Measurements from ENCODE around the gene ANXA11.

ANXA11 gene

DNA sequence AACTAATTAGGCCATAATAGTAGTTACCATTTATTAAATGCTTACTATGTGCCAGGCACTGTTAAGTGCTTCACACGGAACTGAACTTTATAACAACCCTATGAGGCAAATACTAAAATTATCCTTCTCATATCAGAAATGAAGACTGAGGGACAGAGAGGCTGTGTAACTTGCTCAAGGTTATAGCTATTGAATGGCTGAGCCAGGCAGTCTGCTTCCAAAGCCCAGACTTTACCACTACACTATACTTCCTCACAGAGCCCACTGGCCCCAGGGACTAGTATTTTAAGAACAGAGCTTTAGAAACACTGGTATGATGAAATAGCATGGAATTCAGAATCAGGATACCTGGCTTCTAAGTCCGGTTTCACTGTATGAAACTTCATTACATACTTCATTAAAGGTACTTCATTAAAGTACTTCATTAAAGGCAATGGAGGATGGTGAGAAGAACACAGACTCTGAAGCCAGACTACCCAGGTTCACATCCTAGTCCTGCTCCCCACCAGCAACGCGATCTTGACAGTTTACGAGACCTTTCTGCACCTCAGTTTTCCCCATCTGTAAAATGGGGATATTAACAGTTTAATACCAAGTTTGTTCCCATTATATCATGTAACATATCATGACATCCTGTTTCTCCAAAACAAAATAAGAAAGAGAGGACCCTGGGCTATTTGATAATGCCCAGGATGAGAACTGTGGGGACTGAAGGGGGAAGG, 19.6 kb downstream of the ANXA11 start:
- FAIRE-seq (no peak), DNase-seq (ENCODE audit: insufficient read length, low spot score) (no peak)
- TF ChIP-seq POLR2A (IDR thresholded peaks at IDR 0.05; ENCODE audit: low read depth, low read length): no peak

- FAIRE-seq: no peak
- no peak for DNase-seq (ENCODE audit: insufficient read length, low spot score)
Measured at GRCh38 chr10:80184291-80184690, 21.0 kb downstream of the ANXA11 start.

DNA sequence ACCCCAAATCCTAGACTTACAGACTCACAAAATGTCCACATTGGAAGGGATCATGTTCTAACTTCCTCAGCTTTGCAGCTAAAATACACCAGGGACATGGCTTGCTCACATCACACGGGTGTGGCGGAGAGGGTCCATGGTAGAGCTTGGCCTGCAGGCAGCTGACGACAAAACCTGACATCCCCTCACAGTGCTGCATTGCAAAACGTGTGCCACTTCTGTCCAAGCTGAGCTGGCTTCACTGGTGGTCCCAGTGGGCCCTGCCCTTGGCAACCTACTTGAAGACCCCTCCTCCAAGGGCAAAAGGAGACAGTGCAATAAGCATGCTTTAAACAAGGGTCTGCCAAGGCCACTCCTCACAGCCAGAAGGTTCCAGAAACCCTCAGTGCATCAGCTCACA, 21.9 kb downstream of the ANXA11 start:
- DNase-seq (ENCODE audit: insufficient read length, low spot score) (no peak), FAIRE-seq (no peak)
- TF ChIP-seq POLR2A (IDR thresholded peaks at IDR 0.05; ENCODE audit: low read depth, low read length): no peak

More at GRCh38 chr10:80184291-80184690, 21.0 kb downstream of the ANXA11 start:
- TF ChIP-seq POLR2A (IDR thresholded peaks at IDR 0.05; ENCODE audit: low read depth, low read length): no peak

DNA sequence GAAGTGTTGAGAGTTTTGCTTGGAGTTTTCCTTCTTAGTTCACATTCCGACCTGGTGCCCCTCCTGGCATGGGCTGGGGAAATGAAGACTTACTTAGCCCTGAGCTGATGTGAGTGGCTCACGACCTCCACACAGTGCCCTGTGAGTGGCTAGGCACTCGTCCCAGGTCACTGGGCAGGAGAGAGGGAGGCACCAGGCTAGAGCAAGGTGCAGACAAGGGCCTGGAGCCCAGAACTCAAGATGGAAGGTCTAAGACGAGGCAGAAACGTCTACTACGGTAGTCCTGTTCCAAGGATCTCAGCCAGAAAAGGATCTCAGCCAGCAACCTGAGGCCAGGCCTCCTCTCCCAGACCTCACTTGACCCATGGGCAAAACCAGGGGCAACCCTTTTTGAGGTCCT, 22.4 kb downstream of the ANXA11 start:
- no peak for FAIRE-seq
- no peak for TF ChIP-seq POLR2A (IDR thresholded peaks at IDR 0.05; ENCODE audit: low read depth, low read length)

GRCh38 chr10:80177781-80178636, 27.3 kb downstream of the ANXA11 start:
- TF ChIP-seq POLR2A (IDR thresholded peaks at IDR 0.05; ENCODE audit: low read depth, low read length): no peak
- FAIRE-seq (no peak), DNase-seq (ENCODE audit: insufficient read length, low spot score) (no peak)

More for the DNA sequence above, 22.4 kb downstream of the ANXA11 start:
- DNase-seq (ENCODE audit: insufficient read length, low spot score): no peak

GRCh38 chr10:80176526-80176925, 28.8 kb downstream of the ANXA11 start:
- FAIRE-seq (no peak), DNase-seq (ENCODE audit: insufficient read length, low spot score) (no peak)
- TF ChIP-seq POLR2A (IDR thresholded peaks at IDR 0.05; ENCODE audit: low read depth, low read length): no peak

- no peak for FAIRE-seq
- DNase-seq (ENCODE audit: insufficient read length, low spot score): no peak
- TF ChIP-seq POLR2A (IDR thresholded peaks at IDR 0.05; ENCODE audit: low read depth, low read length): no peak
Measured at GRCh38 chr10:80174641-80175395, 30.5 kb downstream of the ANXA11 start.

GRCh38 chr10:80173466-80173865, 31.9 kb downstream of the ANXA11 start:
- DNase-seq (ENCODE audit: insufficient read length, low spot score) (no peak), FAIRE-seq (no peak)
- no peak for TF ChIP-seq POLR2A (IDR thresholded peaks at IDR 0.05; ENCODE audit: low read depth, low read length)

GRCh38 chr10:80172896-80173295, 32.4 kb downstream of the ANXA11 start:
- TF ChIP-seq POLR2A (IDR thresholded peaks at IDR 0.05; ENCODE audit: low read depth, low read length): no peak
- DNase-seq (ENCODE audit: insufficient read length, low spot score) (no peak), FAIRE-seq (no peak)

- TF ChIP-seq POLR2A (IDR thresholded peaks at IDR 0.05; ENCODE audit: low read depth, low read length): no peak
- FAIRE-seq: no peak
- no peak for DNase-seq (ENCODE audit: insufficient read length, low spot score)
Measured at GRCh38 chr10:80171248-80171660, 34.1 kb downstream of the ANXA11 start.

DNA sequence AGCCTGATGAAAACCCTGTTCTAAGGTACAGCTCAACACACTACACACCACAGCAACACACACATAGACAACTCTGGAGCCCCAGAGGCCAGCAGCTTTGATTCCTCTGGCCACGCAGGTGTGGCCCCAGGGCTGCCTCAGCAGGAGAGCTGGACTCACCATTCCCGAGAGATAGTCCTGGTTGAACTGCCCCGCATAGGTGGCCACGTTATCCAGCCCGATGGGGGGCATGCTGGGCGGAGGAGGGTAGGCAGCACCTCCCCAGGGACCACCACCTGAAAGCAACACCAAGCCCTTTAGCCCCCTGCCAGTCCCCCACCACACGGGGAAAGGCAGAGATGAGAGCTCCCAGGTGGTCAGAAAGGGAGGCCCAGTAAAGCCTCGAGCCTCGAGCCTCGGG, 34.7 kb downstream of the ANXA11 start:
- FAIRE-seq: no peak
- TF ChIP-seq POLR2A (IDR thresholded peaks at IDR 0.05; ENCODE audit: low read depth, low read length): no peak
- no peak for DNase-seq (ENCODE audit: insufficient read length, low spot score)

- DNase-seq (ENCODE audit: insufficient read length, low spot score): no peak
- no peak for FAIRE-seq
- no peak for TF ChIP-seq POLR2A (IDR thresholded peaks at IDR 0.05; ENCODE audit: low read depth, low read length)
Measured at GRCh38 chr10:80170026-80170425, 35.3 kb downstream of the ANXA11 start.

DNA sequence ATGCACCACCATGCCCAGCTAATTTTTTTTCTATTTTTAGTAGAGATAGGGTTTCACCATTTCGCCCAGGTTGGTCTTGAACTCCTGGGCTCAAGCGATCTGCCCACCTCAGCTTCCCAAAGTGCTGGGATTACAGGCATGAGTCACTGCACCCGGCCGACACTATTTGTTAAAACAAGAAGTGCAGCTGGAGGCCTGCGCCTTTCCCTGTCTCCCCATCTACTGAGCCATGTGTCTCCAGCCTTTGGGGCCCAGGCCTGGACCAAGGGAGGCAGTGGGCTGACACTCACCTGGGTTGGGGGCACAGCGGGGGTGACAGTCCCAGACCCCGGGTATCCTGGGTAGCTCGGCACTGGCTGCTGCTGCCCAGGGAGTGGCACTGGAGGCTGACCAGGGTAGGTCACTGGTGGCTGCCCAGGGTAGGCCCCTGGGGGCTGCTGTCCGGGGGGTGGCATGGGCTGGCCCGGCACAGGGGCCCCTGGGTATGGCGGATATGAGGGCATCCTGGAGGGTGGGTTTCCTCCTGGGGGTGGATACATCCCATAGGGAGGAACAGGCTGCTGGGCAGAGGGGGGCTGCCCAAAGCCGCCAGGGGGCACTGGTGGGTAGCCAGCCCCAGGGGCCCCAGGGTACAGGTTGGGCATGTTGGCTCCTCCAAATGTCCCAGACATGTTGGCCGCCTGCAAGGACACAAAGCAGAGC, 36.5 kb downstream of the ANXA11 start:
- FAIRE-seq (no peak), DNase-seq (ENCODE audit: insufficient read length, low spot score) (no peak)
- no peak for TF ChIP-seq POLR2A (IDR thresholded peaks at IDR 0.05; ENCODE audit: low read depth, low read length)

DNA sequence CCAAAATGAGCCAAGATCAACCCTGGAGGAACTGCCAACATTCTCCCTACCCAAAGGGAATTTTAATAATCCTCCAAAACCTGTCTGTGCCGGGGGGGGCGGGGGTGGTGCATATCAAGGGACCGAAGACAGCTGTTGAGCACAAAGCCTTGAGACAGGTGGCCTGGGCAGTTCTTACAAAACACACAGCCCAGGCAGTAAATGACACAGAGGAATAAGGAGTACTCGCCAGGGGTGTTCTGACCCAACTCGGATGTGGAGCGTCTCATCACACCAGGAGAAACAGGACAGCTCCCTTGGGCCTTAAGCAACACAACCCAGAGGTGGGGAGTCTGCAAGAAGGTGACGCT, 37.2 kb downstream of the ANXA11 start:
- TF ChIP-seq POLR2A (IDR thresholded peaks at IDR 0.05; ENCODE audit: low read depth, low read length): no peak
- no peak for FAIRE-seq
- DNase-seq (ENCODE audit: insufficient read length, low spot score): no peak

Measured in H54 (cell line).